ENCODE results near the gene FOXJ3.

DNA sequence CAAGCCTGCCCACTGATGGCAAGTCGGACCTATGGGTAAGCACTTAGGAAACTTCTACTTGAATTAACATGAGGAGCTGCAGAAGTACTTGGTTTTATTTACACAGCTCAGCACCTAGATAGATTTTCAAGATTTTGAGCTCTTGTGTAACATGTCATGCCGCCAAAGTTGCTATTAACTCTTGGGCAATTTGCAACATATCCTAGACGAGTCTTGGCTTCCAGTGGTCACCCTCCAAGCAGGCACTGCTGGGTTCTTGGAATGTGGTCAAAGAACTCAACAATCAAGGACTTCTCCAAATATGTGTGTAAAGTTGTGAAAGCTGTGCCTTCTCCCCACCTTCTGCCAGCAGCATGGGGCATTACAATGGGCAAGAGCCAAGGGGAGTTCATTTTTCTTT lies 199.6 kb downstream of the FOXJ3 start:
- TF ChIP-seq, protein P1, sequence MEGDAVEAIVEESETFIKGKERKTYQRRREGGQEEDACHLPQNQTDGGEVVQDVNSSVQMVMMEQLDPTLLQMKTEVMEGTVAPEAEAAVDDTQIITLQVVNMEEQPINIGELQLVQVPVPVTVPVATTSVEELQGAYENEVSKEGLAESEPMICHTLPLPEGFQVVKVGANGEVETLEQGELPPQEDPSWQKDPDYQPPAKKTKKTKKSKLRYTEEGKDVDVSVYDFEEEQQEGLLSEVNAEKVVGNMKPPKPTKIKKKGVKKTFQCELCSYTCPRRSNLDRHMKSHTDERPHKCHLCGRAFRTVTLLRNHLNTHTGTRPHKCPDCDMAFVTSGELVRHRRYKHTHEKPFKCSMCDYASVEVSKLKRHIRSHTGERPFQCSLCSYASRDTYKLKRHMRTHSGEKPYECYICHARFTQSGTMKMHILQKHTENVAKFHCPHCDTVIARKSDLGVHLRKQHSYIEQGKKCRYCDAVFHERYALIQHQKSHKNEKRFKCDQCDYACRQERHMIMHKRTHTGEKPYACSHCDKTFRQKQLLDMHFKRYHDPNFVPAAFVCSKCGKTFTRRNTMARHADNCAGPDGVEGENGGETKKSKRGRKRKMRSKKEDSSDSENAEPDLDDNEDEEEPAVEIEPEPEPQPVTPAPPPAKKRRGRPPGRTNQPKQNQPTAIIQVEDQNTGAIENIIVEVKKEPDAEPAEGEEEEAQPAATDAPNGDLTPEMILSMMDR (IDR thresholded peaks at IDR 0.05; ENCODE audit: low read depth, low read length, missing input control) = no peak
- no peak for TF ChIP-seq SP1 (IDR thresholded peaks at IDR 0.05)
- TF ChIP-seq, protein P2, sequence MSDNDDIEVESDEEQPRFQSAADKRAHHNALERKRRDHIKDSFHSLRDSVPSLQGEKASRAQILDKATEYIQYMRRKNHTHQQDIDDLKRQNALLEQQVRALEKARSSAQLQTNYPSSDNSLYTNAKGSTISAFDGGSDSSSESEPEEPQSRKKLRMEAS (IDR thresholded peaks at IDR 0.05) = no peak
- TF ChIP-seq, protein P3, sequence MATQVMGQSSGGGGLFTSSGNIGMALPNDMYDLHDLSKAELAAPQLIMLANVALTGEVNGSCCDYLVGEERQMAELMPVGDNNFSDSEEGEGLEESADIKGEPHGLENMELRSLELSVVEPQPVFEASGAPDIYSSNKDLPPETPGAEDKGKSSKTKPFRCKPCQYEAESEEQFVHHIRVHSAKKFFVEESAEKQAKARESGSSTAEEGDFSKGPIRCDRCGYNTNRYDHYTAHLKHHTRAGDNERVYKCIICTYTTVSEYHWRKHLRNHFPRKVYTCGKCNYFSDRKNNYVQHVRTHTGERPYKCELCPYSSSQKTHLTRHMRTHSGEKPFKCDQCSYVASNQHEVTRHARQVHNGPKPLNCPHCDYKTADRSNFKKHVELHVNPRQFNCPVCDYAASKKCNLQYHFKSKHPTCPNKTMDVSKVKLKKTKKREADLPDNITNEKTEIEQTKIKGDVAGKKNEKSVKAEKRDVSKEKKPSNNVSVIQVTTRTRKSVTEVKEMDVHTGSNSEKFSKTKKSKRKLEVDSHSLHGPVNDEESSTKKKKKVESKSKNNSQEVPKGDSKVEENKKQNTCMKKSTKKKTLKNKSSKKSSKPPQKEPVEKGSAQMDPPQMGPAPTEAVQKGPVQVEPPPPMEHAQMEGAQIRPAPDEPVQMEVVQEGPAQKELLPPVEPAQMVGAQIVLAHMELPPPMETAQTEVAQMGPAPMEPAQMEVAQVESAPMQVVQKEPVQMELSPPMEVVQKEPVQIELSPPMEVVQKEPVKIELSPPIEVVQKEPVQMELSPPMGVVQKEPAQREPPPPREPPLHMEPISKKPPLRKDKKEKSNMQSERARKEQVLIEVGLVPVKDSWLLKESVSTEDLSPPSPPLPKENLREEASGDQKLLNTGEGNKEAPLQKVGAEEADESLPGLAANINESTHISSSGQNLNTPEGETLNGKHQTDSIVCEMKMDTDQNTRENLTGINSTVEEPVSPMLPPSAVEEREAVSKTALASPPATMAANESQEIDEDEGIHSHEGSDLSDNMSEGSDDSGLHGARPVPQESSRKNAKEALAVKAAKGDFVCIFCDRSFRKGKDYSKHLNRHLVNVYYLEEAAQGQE (IDR thresholded peaks at IDR 0.05) = no peak
- no peak for TF ChIP-seq TAF1 (conservative IDR thresholded peaks at IDR 0.05)
- no peak for TF ChIP-seq RAD21 (IDR thresholded peaks at IDR 0.05)
- no peak for TF ChIP-seq JUND (IDR thresholded peaks at IDR 0.05)
- TF ChIP-seq, protein P4, sequence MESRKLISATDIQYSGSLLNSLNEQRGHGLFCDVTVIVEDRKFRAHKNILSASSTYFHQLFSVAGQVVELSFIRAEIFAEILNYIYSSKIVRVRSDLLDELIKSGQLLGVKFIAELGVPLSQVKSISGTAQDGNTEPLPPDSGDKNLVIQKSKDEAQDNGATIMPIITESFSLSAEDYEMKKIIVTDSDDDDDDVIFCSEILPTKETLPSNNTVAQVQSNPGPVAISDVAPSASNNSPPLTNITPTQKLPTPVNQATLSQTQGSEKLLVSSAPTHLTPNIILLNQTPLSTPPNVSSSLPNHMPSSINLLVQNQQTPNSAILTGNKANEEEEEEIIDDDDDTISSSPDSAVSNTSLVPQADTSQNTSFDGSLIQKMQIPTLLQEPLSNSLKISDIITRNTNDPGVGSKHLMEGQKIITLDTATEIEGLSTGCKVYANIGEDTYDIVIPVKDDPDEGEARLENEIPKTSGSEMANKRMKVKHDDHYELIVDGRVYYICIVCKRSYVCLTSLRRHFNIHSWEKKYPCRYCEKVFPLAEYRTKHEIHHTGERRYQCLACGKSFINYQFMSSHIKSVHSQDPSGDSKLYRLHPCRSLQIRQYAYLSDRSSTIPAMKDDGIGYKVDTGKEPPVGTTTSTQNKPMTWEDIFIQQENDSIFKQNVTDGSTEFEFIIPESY (IDR thresholded peaks at IDR 0.05) = no peak
